GM12878 (cell line): ENCODE results near the gene ESR1.

Experiments used
- EP300 ChIP-seq, 2 experiments: fragments of 150-350 bp in 1 of 2; IDR thresholded peaks; 2 replicates each; pipeline ENCODE4 v1.6.1; 2011 to 2012; ENCODE audit warnings: low read depth in 2 of 2, low read length in 2 of 2, borderline replicate concordance in 1 of 2, improper control_type of control experiment in 1 of 2, inconsistent platforms in 1 of 2; ENCODE audit not compliant: control insufficient read depth in 1 of 2
- PKNOX1 ChIP-seq: fragments of 450-650 bp; IDR thresholded peaks from 2 replicates; pipeline ENCODE4 v1.6.1; 2016; ENCODE audit warnings: mild to moderate bottlenecking
- SP1 ChIP-seq: IDR thresholded peaks from one replicate; pipeline ENCODE4 v1.6.1; 2011; ENCODE audit warnings: low read depth, low read length
- ZNF274 ChIP-seq: IDR thresholded peaks from one replicate; pipeline ENCODE4 v1.8.0; 2011; ENCODE audit not compliant: insufficient read length, insufficient read depth
- TF ChIP-seq, protein P1 (sequence below), 3 experiments: IDR thresholded peaks in 2 of 3; conservative IDR thresholded peaks in 1 of 3; 2 replicates each; pipeline ENCODE4 v1.5.1; 2011; ENCODE audit warnings: low read depth in 3 of 3, low read length in 3 of 3, mild to moderate bottlenecking in 3 of 3, control low read depth in 2 of 3, moderate library complexity in 2 of 3, inconsistent platforms in 1 of 3, mixed read lengths in 1 of 3; ENCODE audit not compliant: control insufficient read depth in 2 of 3, insufficient read depth in 1 of 3; ENCODE audit errors: extremely low read depth in 1 of 3

GRCh38 chr6:152117156-152118133 lies 310.0 kb downstream of the ESR1 start:
- no peak for TF ChIP-seq SP1
- TF ChIP-seq ZNF274 = no peak
- TF ChIP-seq PKNOX1 = no peak
- TF ChIP-seq, protein P1, sequence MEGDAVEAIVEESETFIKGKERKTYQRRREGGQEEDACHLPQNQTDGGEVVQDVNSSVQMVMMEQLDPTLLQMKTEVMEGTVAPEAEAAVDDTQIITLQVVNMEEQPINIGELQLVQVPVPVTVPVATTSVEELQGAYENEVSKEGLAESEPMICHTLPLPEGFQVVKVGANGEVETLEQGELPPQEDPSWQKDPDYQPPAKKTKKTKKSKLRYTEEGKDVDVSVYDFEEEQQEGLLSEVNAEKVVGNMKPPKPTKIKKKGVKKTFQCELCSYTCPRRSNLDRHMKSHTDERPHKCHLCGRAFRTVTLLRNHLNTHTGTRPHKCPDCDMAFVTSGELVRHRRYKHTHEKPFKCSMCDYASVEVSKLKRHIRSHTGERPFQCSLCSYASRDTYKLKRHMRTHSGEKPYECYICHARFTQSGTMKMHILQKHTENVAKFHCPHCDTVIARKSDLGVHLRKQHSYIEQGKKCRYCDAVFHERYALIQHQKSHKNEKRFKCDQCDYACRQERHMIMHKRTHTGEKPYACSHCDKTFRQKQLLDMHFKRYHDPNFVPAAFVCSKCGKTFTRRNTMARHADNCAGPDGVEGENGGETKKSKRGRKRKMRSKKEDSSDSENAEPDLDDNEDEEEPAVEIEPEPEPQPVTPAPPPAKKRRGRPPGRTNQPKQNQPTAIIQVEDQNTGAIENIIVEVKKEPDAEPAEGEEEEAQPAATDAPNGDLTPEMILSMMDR (IDR thresholded peaks at IDR 0.05 in 2 of 3, conservative IDR thresholded peaks at IDR 0.05 in 1 of 3; ENCODE audit: control insufficient read depth in 2 of 3, extremely low read depth in 1 of 3, insufficient read depth in 1 of 3, low read depth in 3 of 3, low read length in 3 of 3) = no peak
- TF ChIP-seq EP300 (IDR thresholded peaks at IDR 0.05; ENCODE audit: borderline replicate concordance in 1 of 2, control insufficient read depth in 1 of 2, low read depth in 2 of 2, low read length in 2 of 2) = no peak
